Embryonic facial prominence (tissue), 1 donor: Measurements from ENCODE around the gene SART3.

Source experiments
- DNase-seq: peaks from one replicate; pipeline ENCODE4 v3.0.0-alpha.2; 2016; ENCODE audit errors: extremely low spot score

The SART3 gene

GRCh38 chr12:108519558-108519957 lies 41.4 kb downstream of the SART3 start:
- no peak for DNase-seq

GRCh38 chr12:108518716-108519496 lies 42.1 kb downstream of the SART3 start:
- DNase-seq: no peak

- no peak for DNase-seq
Measured at GRCh38 chr12:108518101-108518715, 42.8 kb downstream of the SART3 start.

GRCh38 chr12:108517288-108518100 lies 43.5 kb downstream of the SART3 start:
- DNase-seq: no peak

GRCh38 chr12:108516511-108517275 lies 44.3 kb downstream of the SART3 start:
- no peak for DNase-seq

GRCh38 chr12:108515916-108516315 lies 45.1 kb downstream of the SART3 start:
- DNase-seq: no peak

GRCh38 chr12:108514973-108515814 lies 45.8 kb downstream of the SART3 start, which contains the start of gene FICD:
Gene FICD, plus strand, starts transcription at chr12:108515277. Its CDS starts 1,696 bp downstream, at chr12:108516973.
- DNase-seq: peak; percentile 96

GRCh38 chr12:108514468-108514972 lies 46.5 kb downstream of the SART3 start:
- DNase-seq: no peak

GRCh38 chr12:108511633-108512540 lies 49.1 kb downstream of the SART3 start:
- peak; percentile 69 for DNase-seq

- DNase-seq: no peak
Measured at GRCh38 chr12:108510836-108511235, 50.1 kb downstream of the SART3 start.

- DNase-seq: no peak
Measured at GRCh38 chr12:108509806-108510205, 51.2 kb downstream of the SART3 start.

- DNase-seq: no peak
Measured at GRCh38 chr12:108507971-108508642, 52.9 kb downstream of the SART3 start.

- no peak for DNase-seq
Measured at GRCh38 chr12:108505129-108505528, 55.8 kb downstream of the SART3 start.

- no peak for DNase-seq
Measured at GRCh38 chr12:108502922-108503321, 58.1 kb downstream of the SART3 start.

- DNase-seq: no peak
Measured at GRCh38 chr12:108498136-108498535, 62.8 kb downstream of the SART3 start.

GRCh38 chr12:108495823-108496579 lies 65.0 kb downstream of the SART3 start:
- DNase-seq: no peak

- DNase-seq: no peak
Measured at GRCh38 chr12:108495054-108495453, 65.9 kb downstream of the SART3 start.

GRCh38 chr12:108491256-108491655 lies 69.7 kb downstream of the SART3 start:
- DNase-seq: no peak
